SK-N-SH treated with all-trans-retinoic acid at 6 μM for 48 hours (cell line): Measurements from ENCODE around the gene XKRX.

Experiments
- ATAC-seq: fragments of 200-7000 bp; cut with Tn5 transposase; 3 replicates; pipeline ENCODE4 v1.9.1; 2020; ENCODE audit warnings: mild to moderate bottlenecking, moderate library complexity
- ARNTL ChIP-seq: fragments of 450-650 bp; formaldehyde crosslinking; IDR thresholded peaks from 2 replicates; pipeline ENCODE4 v1.5.0; 2020; ENCODE audit warnings: low read depth, mild to moderate bottlenecking, moderate library complexity, borderline replicate concordance
- BACH2 ChIP-seq: fragments of 250-450 bp; sonication (Bioruptor Pico); IDR thresholded peaks from 2 replicates; pipeline ENCODE4 v1.9.0; 2021; ENCODE audit warnings: mild to moderate bottlenecking, borderline replicate concordance
- CSDC2 ChIP-seq: fragments of 250-450 bp; sonication (Bioruptor Pico); IDR thresholded peaks from 2 replicates; pipeline ENCODE4 v1.5.0; 2020; ENCODE audit warnings: mild to moderate bottlenecking, moderate library complexity
- ESRRG ChIP-seq: fragments of 250-450 bp; sonication (Bioruptor Pico); IDR thresholded peaks from 2 replicates; pipeline ENCODE4 v1.6.1; 2021; ENCODE audit warnings: mild to moderate bottlenecking
- GLIS3 ChIP-seq: fragments of 250-450 bp; sonication (Bioruptor Pico); IDR thresholded peaks from 2 replicates; pipeline ENCODE4 v1.5.0; 2020; ENCODE audit warnings: mild to moderate bottlenecking, moderate library complexity
- ISL1 ChIP-seq: fragments of 250-450 bp; sonication (Bioruptor Pico); IDR thresholded peaks from 2 replicates; pipeline ENCODE4 v2.1.2; 2022; ENCODE audit warnings: mild to moderate bottlenecking, moderate library complexity
- PPARA ChIP-seq: fragments of 250-450 bp; sonication (Bioruptor Pico); IDR thresholded peaks from 2 replicates; pipeline ENCODE4 v1.5.0; 2020; ENCODE audit warnings: mild to moderate bottlenecking, borderline replicate concordance
- RARB ChIP-seq: fragments of 250-450 bp; sonication (Bioruptor Pico); IDR thresholded peaks from 2 replicates; pipeline ENCODE4 v1.8.0; 2021; ENCODE audit warnings: mild to moderate bottlenecking, moderate library complexity
- SNAI2 ChIP-seq: fragments of 250-450 bp; sonication (Bioruptor Pico); IDR thresholded peaks from 2 replicates; pipeline ENCODE4 v1.5.0; 2020; ENCODE audit warnings: mild to moderate bottlenecking, moderate library complexity
- TCF4 ChIP-seq: fragments of 250-450 bp; sonication (Bioruptor Pico); IDR thresholded peaks from 2 replicates; pipeline ENCODE4 v1.8.0; 2021; ENCODE audit warnings: mild to moderate bottlenecking, moderate library complexity, borderline replicate concordance
- TOX ChIP-seq: fragments of 250-450 bp; sonication (Bioruptor Pico); IDR thresholded peaks from 2 replicates; pipeline ENCODE4 v1.8.0; 2021; ENCODE audit warnings: mild to moderate bottlenecking, moderate library complexity, borderline replicate concordance
- ZC3H10 ChIP-seq: fragments of 250-450 bp; sonication (Bioruptor Pico); IDR thresholded peaks from 2 replicates; pipeline ENCODE4 v1.5.1; 2021; ENCODE audit warnings: mild to moderate bottlenecking, moderate library complexity
- ZFP3 ChIP-seq: fragments of 250-450 bp; sonication (Bioruptor Pico); IDR thresholded peaks from 2 replicates; pipeline ENCODE4 v1.5.0; 2020; ENCODE audit warnings: mild to moderate bottlenecking, moderate library complexity
- ZFP30 ChIP-seq: fragments of 450-650 bp; formaldehyde crosslinking; IDR thresholded peaks from 2 replicates; pipeline ENCODE4 v1.5.0; 2022; ENCODE audit warnings: mild to moderate bottlenecking, moderate library complexity
- ZNF565 ChIP-seq: fragments of 450-650 bp; formaldehyde crosslinking; conservative IDR thresholded peaks from 2 replicates; pipeline ENCODE4 v1.5.0; 2020; ENCODE audit warnings: low read depth, mild to moderate bottlenecking, moderate library complexity
- ZNF70 ChIP-seq: fragments of 450-650 bp; formaldehyde crosslinking; IDR thresholded peaks from 2 replicates; pipeline ENCODE4 v1.5.0; 2020; ENCODE audit warnings: mild to moderate bottlenecking, moderate library complexity
- ZNF8 ChIP-seq: fragments of 450-650 bp; formaldehyde crosslinking; IDR thresholded peaks from 2 replicates; pipeline ENCODE4 v1.5.0; 2020; ENCODE audit warnings: mild to moderate bottlenecking, moderate library complexity
- TF ChIP-seq, protein P1 (sequence below): fragments of 250-450 bp; sonication (Bioruptor Pico); IDR thresholded peaks from 2 replicates; pipeline ENCODE4 v1.5.0; 2020; ENCODE audit warnings: mild to moderate bottlenecking, moderate library complexity
- TF ChIP-seq, protein P2 (sequence below): fragments of 250-450 bp; sonication (Bioruptor Pico); IDR thresholded peaks from 2 replicates; pipeline ENCODE4 v1.8.0; 2021; ENCODE audit warnings: low read depth, mild to moderate bottlenecking, moderate library complexity, borderline replicate concordance
- TF ChIP-seq, protein P3 (sequence below): fragments of 250-450 bp; sonication (Bioruptor Pico); IDR thresholded peaks from 2 replicates; pipeline ENCODE4 v1.5.1; 2020; ENCODE audit warnings: low read depth, mild to moderate bottlenecking, moderate library complexity
- TF ChIP-seq, protein P4 (sequence below): fragments of 250-450 bp; sonication (Bioruptor Pico); IDR thresholded peaks from 2 replicates; pipeline ENCODE4 v1.5.1; 2021; ENCODE audit warnings: mild to moderate bottlenecking, moderate library complexity
- TF ChIP-seq, protein P5 (sequence below): fragments of 250-450 bp; sonication (Bioruptor Pico); IDR thresholded peaks from 2 replicates; pipeline ENCODE4 v1.8.0; 2020; ENCODE audit warnings: mild to moderate bottlenecking, moderate library complexity, borderline replicate concordance

Gene XKRX

DNA sequence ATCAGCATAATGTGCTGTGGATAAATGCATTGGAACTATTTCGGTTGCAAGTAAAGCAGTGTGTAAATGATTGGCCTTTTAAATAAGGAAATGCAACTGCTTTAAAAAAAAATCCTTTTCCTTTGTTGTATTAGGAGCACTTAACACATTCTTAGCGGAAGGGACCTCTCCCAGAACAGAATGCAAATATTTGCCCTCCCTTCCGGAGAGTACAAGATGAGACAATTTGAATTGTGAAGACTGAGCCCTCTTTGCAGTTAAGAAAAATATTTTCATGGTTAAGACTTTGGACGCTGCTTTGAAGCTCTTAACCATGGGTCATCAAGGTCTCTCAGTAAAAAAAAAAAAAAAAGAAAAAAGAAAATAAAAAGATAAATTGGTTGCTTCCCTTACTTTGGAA, 45.1 kb downstream of the XKRX start:
- TF ChIP-seq ZFP3 (CRISPR knock-in tag) (no peak), ZNF70 (CRISPR knock-in tag) (no peak), ZNF8 (CRISPR knock-in tag) (no peak), TCF4 (CRISPR knock-in tag) (no peak), ZNF565 (CRISPR knock-in tag) (no peak), PPARA (CRISPR knock-in tag) (no peak), ZC3H10 (CRISPR knock-in tag) (no peak), CSDC2 (no peak), RARB (CRISPR knock-in tag) (no peak)
- TF ChIP-seq, protein P1, sequence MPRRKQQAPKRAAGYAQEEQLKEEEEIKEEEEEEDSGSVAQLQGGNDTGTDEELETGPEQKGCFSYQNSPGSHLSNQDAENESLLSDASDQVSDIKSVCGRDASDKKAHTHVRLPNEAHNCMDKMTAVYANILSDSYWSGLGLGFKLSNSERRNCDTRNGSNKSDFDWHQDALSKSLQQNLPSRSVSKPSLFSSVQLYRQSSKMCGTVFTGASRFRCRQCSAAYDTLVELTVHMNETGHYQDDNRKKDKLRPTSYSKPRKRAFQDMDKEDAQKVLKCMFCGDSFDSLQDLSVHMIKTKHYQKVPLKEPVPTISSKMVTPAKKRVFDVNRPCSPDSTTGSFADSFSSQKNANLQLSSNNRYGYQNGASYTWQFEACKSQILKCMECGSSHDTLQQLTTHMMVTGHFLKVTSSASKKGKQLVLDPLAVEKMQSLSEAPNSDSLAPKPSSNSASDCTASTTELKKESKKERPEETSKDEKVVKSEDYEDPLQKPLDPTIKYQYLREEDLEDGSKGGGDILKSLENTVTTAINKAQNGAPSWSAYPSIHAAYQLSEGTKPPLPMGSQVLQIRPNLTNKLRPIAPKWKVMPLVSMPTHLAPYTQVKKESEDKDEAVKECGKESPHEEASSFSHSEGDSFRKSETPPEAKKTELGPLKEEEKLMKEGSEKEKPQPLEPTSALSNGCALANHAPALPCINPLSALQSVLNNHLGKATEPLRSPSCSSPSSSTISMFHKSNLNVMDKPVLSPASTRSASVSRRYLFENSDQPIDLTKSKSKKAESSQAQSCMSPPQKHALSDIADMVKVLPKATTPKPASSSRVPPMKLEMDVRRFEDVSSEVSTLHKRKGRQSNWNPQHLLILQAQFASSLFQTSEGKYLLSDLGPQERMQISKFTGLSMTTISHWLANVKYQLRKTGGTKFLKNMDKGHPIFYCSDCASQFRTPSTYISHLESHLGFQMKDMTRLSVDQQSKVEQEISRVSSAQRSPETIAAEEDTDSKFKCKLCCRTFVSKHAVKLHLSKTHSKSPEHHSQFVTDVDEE (CRISPR knock-in tag), result no peak
- TF ChIP-seq, protein P2, sequence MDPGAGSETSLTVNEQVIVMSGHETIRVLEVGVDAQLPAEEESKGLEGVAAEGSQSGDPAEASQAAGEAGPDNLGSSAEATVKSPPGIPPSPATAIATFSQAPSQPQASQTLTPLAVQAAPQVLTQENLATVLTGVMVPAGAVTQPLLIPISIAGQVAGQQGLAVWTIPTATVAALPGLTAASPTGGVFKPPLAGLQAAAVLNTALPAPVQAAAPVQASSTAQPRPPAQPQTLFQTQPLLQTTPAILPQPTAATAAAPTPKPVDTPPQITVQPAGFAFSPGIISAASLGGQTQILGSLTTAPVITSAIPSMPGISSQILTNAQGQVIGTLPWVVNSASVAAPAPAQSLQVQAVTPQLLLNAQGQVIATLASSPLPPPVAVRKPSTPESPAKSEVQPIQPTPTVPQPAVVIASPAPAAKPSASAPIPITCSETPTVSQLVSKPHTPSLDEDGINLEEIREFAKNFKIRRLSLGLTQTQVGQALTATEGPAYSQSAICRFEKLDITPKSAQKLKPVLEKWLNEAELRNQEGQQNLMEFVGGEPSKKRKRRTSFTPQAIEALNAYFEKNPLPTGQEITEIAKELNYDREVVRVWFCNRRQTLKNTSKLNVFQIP (CRISPR knock-in tag), result no peak
- TF ChIP-seq, protein P3, sequence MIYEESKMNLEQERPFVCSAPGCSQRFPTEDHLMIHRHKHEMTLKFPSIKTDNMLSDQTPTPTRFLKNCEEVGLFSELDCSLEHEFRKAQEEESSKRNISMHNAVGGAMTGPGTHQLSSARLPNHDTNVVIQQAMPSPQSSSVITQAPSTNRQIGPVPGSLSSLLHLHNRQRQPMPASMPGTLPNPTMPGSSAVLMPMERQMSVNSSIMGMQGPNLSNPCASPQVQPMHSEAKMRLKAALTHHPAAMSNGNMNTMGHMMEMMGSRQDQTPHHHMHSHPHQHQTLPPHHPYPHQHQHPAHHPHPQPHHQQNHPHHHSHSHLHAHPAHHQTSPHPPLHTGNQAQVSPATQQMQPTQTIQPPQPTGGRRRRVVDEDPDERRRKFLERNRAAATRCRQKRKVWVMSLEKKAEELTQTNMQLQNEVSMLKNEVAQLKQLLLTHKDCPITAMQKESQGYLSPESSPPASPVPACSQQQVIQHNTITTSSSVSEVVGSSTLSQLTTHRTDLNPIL (CRISPR knock-in tag), result no peak
- TF ChIP-seq, protein P4, sequence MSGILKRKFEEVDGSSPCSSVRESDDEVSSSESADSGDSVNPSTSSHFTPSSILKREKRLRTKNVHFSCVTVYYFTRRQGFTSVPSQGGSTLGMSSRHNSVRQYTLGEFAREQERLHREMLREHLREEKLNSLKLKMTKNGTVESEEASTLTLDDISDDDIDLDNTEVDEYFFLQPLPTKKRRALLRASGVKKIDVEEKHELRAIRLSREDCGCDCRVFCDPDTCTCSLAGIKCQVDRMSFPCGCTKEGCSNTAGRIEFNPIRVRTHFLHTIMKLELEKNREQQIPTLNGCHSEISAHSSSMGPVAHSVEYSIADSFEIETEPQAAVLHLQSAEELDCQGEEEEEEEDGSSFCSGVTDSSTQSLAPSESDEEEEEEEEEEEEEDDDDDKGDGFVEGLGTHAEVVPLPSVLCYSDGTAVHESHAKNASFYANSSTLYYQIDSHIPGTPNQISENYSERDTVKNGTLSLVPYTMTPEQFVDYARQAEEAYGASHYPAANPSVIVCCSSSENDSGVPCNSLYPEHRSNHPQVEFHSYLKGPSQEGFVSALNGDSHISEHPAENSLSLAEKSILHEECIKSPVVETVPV (CRISPR knock-in tag), result no peak
- no peak for ATAC-seq

DNA sequence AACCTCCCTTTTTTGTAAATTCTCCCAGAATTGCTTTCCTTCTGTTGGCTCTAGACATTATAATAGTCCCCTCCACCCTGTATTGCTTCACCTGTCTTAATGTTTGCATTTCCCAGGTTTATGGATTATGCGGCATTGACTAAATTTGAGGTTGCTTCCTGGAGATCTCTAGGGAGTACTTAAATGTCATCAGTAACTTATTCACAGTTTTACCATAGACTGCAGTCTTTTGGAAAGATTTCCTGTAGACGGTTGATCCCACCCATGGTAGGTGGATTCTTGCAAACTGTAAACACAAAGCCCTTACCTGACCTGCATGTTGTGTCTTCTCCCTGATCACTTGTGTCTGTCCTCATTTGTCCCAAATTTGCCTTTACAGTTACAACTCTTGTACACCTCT, 48.3 kb downstream of the XKRX start:
- no peak for TF ChIP-seq ISL1 (CRISPR knock-in tag)
- TF ChIP-seq ZC3H10 (CRISPR knock-in tag), result no peak
- no peak for TF ChIP-seq SNAI2 (CRISPR knock-in tag)
- no peak for TF ChIP-seq ZNF565 (CRISPR knock-in tag)
- no peak for TF ChIP-seq BACH2 (CRISPR knock-in tag)
- TF ChIP-seq CSDC2, result no peak
- TF ChIP-seq, protein P3 (CRISPR knock-in tag), result no peak
- no peak for TF ChIP-seq ZFP30
- TF ChIP-seq, protein P1 (CRISPR knock-in tag), result no peak
- TF ChIP-seq RARB (CRISPR knock-in tag), result no peak
- no peak for TF ChIP-seq ZNF70 (CRISPR knock-in tag)
- ATAC-seq, result no peak

DNA sequence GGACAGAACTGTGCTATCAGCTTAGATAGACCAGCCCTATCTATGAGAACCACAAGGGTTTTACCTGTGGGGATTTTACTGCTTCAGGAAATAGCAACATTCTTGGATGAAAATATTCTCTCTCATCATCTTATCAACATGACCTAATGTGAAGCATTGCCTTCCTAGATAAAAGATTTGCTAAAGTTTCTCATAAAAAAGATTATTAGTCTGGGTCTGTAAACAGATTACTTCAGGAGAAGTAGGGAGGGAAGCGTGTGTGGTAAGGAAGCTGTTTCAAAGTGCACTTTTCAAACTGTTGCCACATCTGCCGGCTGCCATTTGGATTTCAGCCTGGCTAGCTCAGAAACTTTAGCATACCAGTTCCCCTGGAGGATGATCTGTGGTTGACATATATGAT, 54.4 kb downstream of the XKRX start, which contains the start of gene NOX1:
Gene NOX1 (minus strand): TSS at position 35 of the 400 bp plus-strand sequence. CDS start 220 bp downstream, outside the sequence.
- no peak for ATAC-seq
- TF ChIP-seq ESRRG (CRISPR knock-in tag) (no peak), ZNF8 (CRISPR knock-in tag) (no peak), GLIS3 (CRISPR knock-in tag) (no peak), CSDC2 (no peak), ZNF70 (CRISPR knock-in tag) (no peak), ZC3H10 (CRISPR knock-in tag) (no peak), ZFP30 (no peak), RARB (CRISPR knock-in tag) (no peak), SNAI2 (CRISPR knock-in tag) (no peak), BACH2 (CRISPR knock-in tag) (no peak), ARNTL (CRISPR knock-in tag) (no peak), TOX (CRISPR knock-in tag) (no peak), TCF4 (CRISPR knock-in tag) (no peak)
- TF ChIP-seq, protein P5, sequence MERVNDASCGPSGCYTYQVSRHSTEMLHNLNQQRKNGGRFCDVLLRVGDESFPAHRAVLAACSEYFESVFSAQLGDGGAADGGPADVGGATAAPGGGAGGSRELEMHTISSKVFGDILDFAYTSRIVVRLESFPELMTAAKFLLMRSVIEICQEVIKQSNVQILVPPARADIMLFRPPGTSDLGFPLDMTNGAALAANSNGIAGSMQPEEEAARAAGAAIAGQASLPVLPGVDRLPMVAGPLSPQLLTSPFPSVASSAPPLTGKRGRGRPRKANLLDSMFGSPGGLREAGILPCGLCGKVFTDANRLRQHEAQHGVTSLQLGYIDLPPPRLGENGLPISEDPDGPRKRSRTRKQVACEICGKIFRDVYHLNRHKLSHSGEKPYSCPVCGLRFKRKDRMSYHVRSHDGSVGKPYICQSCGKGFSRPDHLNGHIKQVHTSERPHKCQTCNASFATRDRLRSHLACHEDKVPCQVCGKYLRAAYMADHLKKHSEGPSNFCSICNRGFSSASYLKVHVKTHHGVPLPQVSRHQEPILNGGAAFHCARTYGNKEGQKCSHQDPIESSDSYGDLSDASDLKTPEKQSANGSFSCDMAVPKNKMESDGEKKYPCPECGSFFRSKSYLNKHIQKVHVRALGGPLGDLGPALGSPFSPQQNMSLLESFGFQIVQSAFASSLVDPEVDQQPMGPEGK (CRISPR knock-in tag), result no peak
- TF ChIP-seq, protein P2 (CRISPR knock-in tag), result no peak
